OCI-LY7 (cell line): ENCODE data around the gene EDNRB. TPM values are rescaled to one million over a fixed set of nuclear protein-coding genes. Genes with fewer than 3 reads are reported as not detected.
"Not testable (repeated sequence)": the region's sequence is repeated elsewhere in the genome, so short reads cannot be mapped to it uniquely, and the experiment has no call there.

Experiments
- BruUV-seq: library from RNA; stranded (reverse); fragments of 400-500 nt; replicated peaks from 2 replicates; lab custom pipeline; 2021; lab: Mats Ljungman, UMichigan
- CTCF ChIA-PET: fragments of 300-600 bp; sonication (Branson Sonifier 250); formaldehyde crosslinking; loops from one replicate; lab custom pipeline; 2022; ENCODE audit warnings: antibody characterized with exemption; ENCODE audit not compliant: unreplicated experiment; lab: Charles Lee
- POLR2A ChIA-PET: fragments of 300-600 bp; sonication (Branson Sonifier 250); formaldehyde crosslinking; loops from one replicate; lab custom pipeline; 2022; ENCODE audit warnings: antibody characterized with exemption; lab: Charles Lee
- DNase-seq: peaks from one replicate; pipeline ENCODE4 v3.0.0-alpha.2; 2015; ENCODE audit warnings: low spot score
- H2AFZ ChIP-seq: fragments of 200-600 bp; sonication (generic), shearing (Covaris generic); 2 replicates; pipeline ENCODE4 v1.6.1; 2014; ENCODE audit warnings: mild to moderate bottlenecking, antibody characterized with exemption, low read length, moderate library complexity
- H3K27ac ChIP-seq: fragments of 200-600 bp; sonication (generic); 2 replicates; pipeline ENCODE4 v1.5.1; 2014; ENCODE audit warnings: mixed run types, low read depth, mild to moderate bottlenecking, moderate library complexity, low read length, inconsistent platforms; ENCODE audit not compliant: poor library complexity, severe bottlenecking
- H3K36me3 ChIP-seq: fragments of 200-600 bp; sonication (generic); 2 replicates; pipeline ENCODE4 v1.6.1; 2014; ENCODE audit warnings: mild to moderate bottlenecking, antibody characterized with exemption, low read length, moderate library complexity, mixed read lengths; ENCODE audit not compliant: insufficient read depth
- H3K4me1 ChIP-seq: fragments of 200-600 bp; sonication (generic); 2 replicates; pipeline ENCODE4 v1.5.1; 2014; ENCODE audit warnings: mild to moderate bottlenecking, low read length; ENCODE audit not compliant: insufficient read depth, poor library complexity, severe bottlenecking
- H3K4me2 ChIP-seq: fragments of 200-600 bp; sonication (generic); 2 replicates; pipeline ENCODE4 v1.6.1; 2014; ENCODE audit warnings: mild to moderate bottlenecking, low read length
- H3K4me3 ChIP-seq: fragments of 200-600 bp; sonication (generic); 2 replicates; pipeline ENCODE4 v1.5.1; 2014; ENCODE audit warnings: mild to moderate bottlenecking, low read depth, low read length; ENCODE audit not compliant: poor library complexity, severe bottlenecking
- H3K79me2 ChIP-seq: fragments of 200-600 bp; sonication (generic); 2 replicates; pipeline ENCODE4 v1.6.1; 2016; ENCODE audit warnings: low read depth, mild to moderate bottlenecking, low read length, moderate library complexity, mixed read lengths; ENCODE audit not compliant: insufficient read depth
- H3K9me2 ChIP-seq: fragments of 200-600 bp; sonication (generic); 2 replicates; pipeline ENCODE4 v1.6.1; 2016; ENCODE audit warnings: mild to moderate bottlenecking, low read length, mixed read lengths; ENCODE audit not compliant: insufficient read depth
- H3K9me3 ChIP-seq: fragments of 200-600 bp; sonication (generic); 2 replicates; pipeline ENCODE4 v1.6.1; 2014; ENCODE audit warnings: mild to moderate bottlenecking, mixed run types, low read length, mixed read lengths
- H4K20me1 ChIP-seq: fragments of 200-600 bp; sonication (generic); 2 replicates; pipeline ENCODE4 v1.6.1; 2014; ENCODE audit warnings: mild to moderate bottlenecking, antibody characterized with exemption, low read length, moderate library complexity, mixed read lengths; ENCODE audit not compliant: insufficient read depth
- CTCF ChIP-seq: fragments of 200-600 bp; sonication (generic); conservative IDR thresholded peaks from 2 replicates; pipeline ENCODE4 v1.5.1; 2014; ENCODE audit warnings: mild to moderate bottlenecking, antibody characterized with exemption, low read length, moderate library complexity, mixed read lengths
- EZH2phosphoT487 ChIP-seq: fragments of 200-600 bp; sonication (generic); IDR thresholded peaks from 2 replicates; pipeline ENCODE4 v1.6.1; 2018; ENCODE audit warnings: low read depth, borderline replicate concordance, mild to moderate bottlenecking, mixed run types, antibody characterized with exemption, low read length, moderate library complexity, mixed read lengths
- intact Hi-C: fragments of 100-400 bp; cut with micrococcal nuclease; formaldehyde crosslinking; loops from one replicate; pipeline ENCODE4 v1.10.0; 2022; ENCODE audit not compliant: unreplicated experiment
- total RNA-seq, 2 experiments: library from RNA; depleted of rRNA in 1 of 2; stranded (reverse); fragments of >200 nt in 1 of 2; shearing (Covaris generic) in 1 of 2; gene quantifications; 2 replicates each; pipeline ENCODE4 v1.2.3, GENCODE V29; 2014 to 2022

EDNRB gene
- total RNA-seq, 2 experiments from 2014 or later: not detected

- Histone ChIP-seq H3K9me2 (no peaks in the 10 kb centered on the region), H4K20me1 (no peaks in the 10 kb centered on the region), H3K27ac (no peak overlapping the region), H3K79me2 (no peaks in the 10 kb centered on the region), H3K36me3 (no peaks in the 10 kb centered on the region), H3K9me3 (no peaks in the 10 kb centered on the region), H2AFZ (no peak overlapping the region), H3K4me2 (no peak overlapping the region), H3K4me1 (no peaks in the 10 kb centered on the region), H3K4me3 (no peak overlapping the region)
- CTCF ChIA-PET: no interaction called here
- intact Hi-C loops: no loop called here
- POLR2A ChIA-PET: interaction anchor here (0.6 to 0.7 kb wide), 3 partner anchors 17 to 1775 kb away, joined by 3 read pairs; no protein-coding TSS in a partner anchor
- TF ChIP-seq EZH2phosphoT487: no peak
- no peak for TF ChIP-seq CTCF
- no peak for DNase-seq
- no TSS peak for BruUV-seq
These were observed 61.0 kb downstream of the EDNRB start for GRCh38 chr13:77857531-77858209.

GRCh38 chr13:77853703-77854102 lies 64.9 kb downstream of the EDNRB start:
- Histone ChIP-seq H3K4me3 (no peak overlapping the region), H3K27ac (no peak overlapping the region), H2AFZ (no peak overlapping the region), H3K9me3 (no peaks in the 10 kb centered on the region), H3K79me2 (no peaks in the 10 kb centered on the region), H3K9me2 (no peaks in the 10 kb centered on the region; the same call in 1 of the 2 replicates), H3K4me2 (no peak overlapping the region), H3K36me3 (no peaks in the 10 kb centered on the region), H3K4me1 (no peaks in the 10 kb centered on the region), H4K20me1 (no peaks in the 10 kb centered on the region)
- no peak for DNase-seq
- ChIA-PET CTCF (no interaction called here), POLR2A (no interaction called here)
- no TSS peak for BruUV-seq
- no peak for TF ChIP-seq CTCF
- no peak for TF ChIP-seq EZH2phosphoT487
- intact Hi-C loops: no loop called here

GRCh38 chr13:77848050-77848449 lies 70.6 kb downstream of the EDNRB start:
- H3K36me3 ChIP-seq, POLR2A ChIA-PET, H2AFZ ChIP-seq, H3K79me2 ChIP-seq, intact Hi-C loops, H3K4me3 ChIP-seq, H3K9me2 ChIP-seq, H3K4me1 ChIP-seq, BruUV-seq, H3K4me2 ChIP-seq, H3K9me3 ChIP-seq, H3K27ac ChIP-seq, H4K20me1 ChIP-seq, CTCF ChIA-PET, DNase-seq: not testable (repeated sequence)
